NCI-H774 (cell line): ENCODE results near the gene GNG12.

ENCODE experiments used
- DNase-seq: peaks from one replicate; lab custom pipeline; 2025; lab: John Stamatoyannopoulos, UW

GNG12 gene

DNA sequence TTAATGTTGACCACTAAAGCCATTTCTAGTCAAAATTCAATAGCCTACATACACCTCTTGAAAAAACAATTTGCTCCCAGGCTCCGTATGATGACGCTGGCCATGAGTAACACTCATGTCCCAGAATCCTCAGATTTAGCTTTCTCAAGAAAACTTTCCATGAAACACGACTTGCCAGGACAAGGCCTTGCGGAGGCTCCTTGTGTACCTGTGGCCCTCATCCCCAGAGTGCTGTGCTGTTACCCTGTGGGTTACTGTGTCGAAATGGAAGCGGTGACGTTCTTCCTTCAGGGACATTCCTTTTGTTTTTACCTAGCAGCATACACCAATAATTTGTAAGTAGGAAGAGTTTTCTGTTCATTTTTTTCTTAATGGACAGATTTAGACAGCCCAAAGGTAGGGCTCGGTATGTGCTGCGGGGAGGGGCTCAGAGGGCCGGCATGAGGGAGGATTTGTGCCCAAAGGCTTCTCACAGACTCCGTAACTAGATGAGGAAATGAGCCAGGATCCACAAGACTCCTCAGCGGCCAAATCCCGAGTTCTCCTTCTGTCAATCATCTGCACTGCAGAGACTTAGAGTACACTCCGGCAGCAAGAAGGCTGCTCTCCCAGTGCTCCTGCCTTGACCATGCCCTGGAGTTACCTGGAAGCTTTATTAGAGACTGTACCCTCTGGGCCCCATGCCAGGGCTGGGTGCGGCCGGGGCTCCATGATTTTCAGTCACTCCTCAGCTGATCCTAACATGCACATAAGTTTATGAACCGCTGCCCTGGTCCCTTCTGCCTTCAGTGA lies 17.8 kb downstream of the GNG12 start:
- no peak for DNase-seq

DNA sequence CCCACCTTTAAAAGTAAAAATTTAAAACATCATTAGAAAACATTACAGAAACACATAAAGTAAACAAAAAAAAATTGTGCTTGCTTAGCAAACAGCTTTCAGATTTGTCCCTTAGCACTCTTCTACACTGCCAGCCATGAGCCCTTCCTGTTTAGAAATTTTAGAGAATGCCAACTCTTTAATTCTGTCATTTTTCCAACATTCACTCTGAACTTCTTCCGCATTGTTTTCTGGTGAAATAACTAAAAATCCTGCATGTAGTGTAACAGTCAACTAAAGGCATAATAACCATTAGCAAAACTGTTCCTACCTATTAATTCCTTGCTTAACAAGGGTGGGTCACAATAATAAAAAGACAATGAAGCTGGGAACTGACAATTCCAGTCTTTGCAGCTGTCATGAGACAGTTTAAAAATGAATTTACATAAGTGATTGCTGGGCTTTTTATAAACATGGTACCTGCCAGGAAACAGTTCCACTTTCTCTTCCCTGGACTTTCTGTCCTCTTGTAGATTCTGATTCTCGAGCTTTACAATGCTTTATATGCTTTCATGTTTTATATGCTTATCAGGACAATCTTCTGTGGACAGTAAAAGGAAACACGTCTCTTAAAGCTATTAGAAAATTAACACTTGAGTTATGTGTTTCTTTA lies 19.0 kb downstream of the GNG12 start:
- DNase-seq, result no peak

DNA sequence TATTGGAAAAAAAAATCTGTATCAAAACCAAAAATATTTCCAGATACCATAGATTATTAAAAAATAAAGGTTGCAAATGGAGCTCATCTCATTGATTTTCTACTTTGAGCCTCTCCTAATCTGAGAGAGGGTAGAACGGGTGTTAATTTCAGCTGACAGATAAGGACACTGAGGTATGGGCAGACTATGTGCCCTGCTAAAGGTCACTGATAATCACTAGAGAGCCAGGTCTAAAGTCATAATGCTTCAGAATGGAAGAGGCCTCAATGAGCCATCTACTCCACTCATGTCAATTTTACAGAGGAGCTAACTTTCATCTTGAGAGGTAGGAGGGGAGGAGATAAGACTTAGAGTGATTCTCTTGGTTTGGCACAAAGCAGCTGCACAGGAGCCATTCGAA lies 21.0 kb downstream of the GNG12 start:
- DNase-seq, result no peak

DNA sequence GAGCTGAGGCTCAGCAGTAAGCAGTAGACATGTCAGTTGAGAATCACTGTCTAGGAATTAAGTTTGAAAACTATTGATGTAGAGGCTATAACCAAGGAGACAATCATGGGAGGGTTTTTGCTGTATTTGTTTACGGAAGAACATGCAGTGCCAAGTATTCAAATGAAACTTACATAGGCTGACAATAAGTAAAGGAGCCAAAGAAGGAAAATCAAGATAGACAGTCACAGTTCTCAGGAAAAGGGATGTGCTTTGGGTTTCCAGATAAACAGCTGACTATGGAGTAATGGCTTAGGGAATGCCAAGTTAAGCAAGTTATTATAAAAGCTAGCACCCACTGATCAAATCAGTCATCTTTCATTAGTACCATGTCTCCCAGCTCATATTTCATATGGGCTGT lies 21.5 kb downstream of the GNG12 start:
- DNase-seq, result no peak

DNA sequence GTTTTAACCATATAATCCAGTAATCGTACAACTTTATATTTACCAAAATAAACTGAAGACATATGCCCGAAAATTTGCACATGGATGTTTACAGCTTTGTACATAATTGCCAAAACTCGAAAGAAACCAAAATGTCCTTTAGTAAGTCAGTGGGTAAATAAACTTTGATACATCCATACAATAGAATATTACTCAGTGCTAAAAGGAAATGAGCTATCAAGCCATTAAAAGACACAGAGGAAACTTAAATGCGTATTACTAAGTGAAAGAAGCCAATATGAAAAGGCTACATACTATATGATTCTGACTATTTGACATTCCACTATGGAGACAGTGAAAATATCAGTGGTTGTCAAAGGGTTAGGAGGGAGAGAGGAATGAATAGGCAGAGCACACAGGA lies 23.4 kb downstream of the GNG12 start:
- no peak for DNase-seq

DNA sequence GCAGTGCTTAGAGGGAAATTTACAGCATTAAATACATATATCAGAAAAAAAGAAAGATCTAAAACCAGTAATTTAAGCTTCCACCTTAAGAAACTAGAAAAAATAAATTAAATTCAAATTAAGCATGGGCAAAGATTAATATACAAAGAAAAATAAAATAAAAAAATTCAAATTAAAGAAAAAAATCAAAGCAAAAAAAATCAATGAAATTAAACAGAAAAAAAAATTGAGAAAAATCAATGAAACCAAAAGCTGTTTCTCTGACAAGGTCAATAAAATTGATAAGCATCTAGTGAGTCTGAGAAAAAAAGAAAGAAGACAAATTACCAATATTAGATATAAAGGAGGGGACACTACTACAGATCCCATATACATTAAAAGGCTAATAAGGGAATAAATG lies 26.0 kb downstream of the GNG12 start:
- DNase-seq, result no peak

DNA sequence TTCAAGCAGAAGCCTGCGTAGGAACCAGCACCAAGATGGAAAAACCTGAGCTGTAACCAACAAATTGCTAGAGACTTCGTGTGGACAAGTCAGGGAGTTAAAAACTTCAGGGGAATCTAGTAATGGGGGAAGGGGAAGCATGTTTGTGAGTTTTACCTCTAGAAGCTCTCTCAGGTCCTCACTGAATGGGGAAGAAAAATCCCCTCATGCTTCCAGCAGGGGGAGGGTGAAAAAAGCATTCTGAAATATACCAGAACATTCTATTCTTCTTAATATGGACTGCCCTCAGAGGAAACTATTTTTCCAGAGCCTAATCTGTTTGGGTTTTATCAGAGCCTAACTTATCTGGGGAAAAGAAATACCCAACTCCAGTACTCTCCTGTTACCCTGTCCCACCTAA lies 28.6 kb downstream of the GNG12 start:
- no peak for DNase-seq

DNA sequence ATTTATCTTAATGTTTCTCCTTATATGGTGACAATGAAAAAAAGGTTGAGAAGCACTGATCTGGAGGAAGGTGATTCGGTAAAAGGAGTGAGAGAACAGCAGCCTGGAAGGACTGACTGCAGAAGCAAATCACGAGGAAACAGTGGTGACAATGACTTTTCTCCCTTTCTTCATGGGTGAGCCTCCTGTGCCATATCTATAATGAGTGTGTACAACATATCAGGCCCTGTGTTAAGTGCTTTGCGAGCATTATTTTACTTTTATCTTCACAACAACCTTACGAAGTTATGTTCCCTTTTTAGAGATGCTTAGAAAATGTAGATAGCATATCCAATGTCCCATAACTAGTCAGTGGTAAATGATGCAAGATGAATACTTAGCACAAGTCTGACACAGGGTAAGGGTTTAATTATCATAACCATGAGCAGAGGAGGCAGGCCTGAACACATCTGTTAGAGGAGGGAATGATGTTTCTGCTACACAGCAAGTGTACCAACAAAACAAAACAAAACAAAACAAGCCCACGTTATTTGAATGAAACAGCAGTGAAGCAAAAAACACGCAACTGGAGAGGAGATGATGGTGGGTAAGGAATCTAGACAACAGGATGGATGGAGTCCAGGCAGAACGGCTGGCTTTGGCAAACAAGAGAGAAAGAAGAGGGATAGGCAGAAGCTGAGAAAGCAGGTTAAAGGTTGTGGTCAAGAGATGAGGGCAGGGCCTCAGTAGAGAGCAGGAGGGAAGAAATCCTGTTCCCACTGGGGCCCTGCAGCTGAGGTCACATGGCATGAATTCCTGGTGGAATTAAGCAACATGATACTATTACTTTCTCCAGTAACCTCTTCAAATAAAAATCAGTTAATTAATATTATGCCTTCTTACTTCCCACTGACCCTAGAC lies 29.6 kb downstream of the GNG12 start:
- no peak for DNase-seq

DNA sequence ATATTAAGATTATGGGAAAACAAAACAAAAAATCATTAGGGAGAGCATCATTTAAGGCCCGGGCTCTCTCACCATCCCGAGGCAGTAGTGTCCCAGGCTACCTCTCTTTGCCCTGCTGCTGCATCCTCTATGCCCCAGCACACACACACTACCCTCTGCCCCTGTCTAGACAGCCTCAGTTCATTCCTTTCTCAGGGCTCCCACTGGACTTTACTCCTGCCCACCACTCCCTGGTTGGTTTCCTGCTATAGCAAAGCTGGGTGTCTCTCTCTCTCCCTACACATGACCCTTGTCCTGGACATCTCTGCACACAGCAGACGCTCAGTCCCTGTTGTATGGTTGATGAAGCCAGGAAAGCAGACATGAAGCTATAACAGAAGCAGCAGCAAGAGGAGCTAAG lies 30.7 kb downstream of the GNG12 start:
- no peak for DNase-seq

DNA sequence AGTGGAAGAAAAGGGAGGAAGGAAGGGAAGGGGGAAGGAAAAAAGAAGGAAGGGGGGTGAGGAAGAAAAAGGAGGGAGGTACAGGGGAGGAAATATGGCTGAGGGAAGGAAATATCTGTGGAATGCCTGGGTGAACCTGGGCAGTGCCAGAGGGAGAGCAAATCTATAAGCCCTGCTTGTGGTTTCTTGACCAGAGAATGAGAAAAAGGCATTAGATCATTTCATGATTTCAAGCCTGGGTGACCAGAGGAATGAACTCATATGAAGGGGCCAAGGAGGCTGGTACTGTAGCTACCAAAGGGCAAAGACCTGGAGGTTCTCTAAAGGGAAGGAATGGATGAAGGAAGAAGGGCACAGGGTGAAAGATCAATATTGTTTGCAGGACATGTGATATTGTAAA lies 31.4 kb downstream of the GNG12 start:
- DNase-seq, result no peak

DNA sequence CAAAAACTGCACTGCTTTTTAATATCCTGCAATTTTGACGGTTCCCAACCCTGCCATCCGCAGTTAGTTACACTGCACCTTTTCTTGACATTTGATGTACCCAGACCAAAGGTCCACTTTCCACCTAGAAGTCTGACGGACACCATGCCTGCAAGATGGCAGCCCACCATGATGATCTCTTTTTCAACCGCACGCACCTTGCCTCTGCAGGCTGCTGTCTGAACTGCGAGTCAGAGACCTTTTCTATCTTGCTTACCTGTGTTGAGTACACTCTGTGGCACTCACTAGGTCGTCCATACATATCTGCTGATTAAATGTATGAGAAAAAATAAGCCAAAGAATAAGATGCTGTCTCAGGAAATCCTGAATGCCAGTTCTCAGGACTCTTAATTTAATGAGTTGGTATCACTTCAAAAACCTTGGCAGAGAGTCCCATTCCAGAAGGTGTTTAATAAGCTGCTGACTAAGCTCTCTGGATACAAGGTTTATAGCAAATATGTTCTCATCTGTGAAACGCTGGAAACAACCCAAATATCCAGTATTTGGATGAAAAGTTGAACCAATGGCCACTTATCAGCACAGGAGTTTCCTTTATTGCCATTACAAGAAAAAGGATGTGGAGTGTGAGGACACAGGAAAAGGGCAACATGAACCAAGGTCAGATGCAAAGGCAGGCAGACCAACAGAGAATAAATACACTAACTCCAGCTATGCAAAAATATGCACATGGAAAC lies 37.9 kb downstream of the GNG12 start:
- DNase-seq, result no peak

DNA sequence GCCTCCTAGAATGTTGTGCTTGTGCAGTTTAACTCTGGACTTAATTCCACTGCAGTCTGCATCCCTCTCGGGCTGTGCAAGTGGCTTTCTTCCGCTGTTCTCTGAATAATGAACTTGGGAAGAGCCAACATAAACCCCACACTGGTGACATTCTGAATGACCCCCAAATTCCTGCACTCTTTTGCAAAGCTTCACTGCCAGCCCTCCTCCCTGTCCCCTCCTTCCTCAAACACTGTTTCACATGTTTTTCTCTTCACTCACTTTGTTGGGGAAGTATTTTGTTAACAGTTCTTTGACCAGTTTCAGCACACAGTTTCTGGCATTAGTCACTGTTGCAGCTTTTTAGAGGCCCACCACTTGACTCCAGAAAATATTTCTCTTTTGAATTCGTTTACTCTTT lies 39.7 kb downstream of the GNG12 start:
- no peak for DNase-seq

DNA sequence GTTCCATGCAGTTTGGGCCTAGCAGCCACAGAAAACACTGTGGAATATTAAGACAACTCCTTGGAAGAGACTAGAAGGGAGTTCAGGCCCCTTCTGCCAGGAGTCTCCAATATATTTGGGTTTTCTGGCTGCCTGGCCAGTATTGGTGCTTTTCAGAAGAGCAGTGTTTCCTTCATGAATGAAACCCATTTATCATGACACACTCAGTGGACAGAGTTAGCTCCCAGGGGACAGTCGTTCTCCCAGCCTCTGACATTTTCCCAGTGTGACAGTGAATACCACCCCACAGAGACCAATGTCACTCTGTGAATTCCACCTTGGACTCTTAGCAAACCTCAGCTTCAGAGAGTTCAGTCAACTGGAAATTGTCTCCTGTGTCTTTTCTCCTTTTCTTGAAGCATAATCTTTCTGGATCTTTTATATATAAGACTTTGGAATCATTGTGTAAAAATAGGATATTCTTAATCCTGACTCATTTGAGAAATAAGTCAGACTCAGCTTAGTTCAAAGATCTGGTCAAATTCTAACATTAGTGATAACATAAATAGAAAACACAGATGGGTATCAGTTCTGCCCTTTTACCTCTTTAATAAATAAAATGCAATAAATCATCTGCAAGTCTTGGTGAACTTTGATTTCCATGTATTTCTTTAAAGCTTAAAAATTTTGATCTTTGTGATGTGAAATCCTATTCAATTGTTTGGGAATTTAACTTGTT lies 40.4 kb downstream of the GNG12 start:
- no peak for DNase-seq

DNA sequence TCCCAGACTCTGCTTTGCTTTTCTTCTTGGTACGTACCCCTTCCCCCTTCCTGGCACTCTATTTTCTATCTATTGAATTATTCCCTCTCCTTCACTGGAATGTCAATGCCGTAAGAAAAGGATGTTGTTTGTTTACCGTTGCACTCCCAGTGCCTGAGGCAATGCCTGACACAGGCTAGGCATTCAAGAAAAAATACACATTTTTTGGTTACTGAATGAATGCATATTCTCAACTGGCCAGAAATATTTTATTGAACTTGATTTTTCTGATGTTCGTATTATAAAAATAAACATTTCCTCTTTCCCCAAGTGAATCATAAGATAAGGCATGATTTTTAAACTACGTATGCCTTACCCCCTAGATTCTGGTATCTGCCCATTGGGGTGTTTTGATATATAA lies 41.2 kb downstream of the GNG12 start:
- DNase-seq, result no peak

DNA sequence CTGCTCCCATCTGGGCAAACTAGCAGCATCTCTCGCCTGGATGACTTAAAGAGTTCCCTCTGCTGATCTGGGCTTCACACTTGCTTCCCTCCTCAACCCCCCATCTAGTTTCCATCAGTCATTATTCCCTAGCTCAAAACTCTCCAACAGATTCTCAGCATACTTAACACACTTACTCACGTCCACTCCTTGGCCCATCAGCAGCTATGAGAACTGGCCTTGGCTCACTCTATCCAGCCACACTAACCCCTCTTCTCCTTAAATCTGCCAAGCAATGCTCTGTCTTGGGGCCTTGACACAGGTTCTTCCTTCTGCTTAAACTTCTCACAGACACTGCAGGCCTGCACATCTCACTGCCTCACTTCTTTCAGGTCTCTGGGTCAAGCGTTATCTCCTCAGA lies 41.6 kb downstream of the GNG12 start:
- no peak for DNase-seq

DNA sequence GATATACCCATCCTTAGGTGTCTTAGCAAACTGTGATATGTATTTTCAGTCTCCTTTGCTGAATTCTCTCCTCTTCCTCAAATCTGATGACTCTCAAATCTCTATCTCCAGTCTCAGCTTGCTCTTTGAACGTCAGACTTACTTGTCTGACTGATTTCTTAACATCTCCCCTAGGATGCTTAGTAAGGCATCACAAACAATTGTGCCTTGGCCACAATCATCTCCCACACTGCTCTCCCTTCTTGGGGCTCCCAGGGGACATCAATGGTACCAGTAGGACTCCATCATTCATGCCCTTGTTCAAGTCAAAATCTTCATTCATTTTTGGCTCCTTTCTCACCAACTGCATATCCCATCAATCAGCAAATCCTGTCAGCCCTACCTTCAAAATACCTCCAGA lies 42.0 kb downstream of the GNG12 start:
- DNase-seq, result no peak

DNA sequence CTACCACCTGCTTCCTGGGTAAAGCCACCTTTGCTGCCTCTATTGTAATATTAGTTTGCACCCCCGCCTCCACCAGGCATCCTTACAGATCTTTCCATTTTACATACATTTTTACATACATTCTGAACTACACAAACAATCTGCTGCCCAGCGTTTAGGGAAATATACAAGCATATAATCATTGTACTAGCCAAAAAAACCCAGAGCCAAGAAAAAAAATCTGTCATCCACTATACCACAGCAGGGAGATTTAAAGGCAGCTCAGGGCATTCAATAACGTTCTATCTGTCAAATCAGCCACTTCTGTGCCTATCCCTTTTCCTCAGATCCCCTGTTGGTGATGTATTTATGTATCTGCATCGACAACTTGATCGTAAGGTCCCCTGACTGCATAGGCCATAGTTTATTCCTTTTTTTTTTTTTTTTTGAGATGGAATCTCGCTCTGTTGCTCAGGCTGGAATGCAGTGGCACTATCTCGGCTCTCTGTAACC lies 43.0 kb downstream of the GNG12 start:
- no peak for DNase-seq

DNA sequence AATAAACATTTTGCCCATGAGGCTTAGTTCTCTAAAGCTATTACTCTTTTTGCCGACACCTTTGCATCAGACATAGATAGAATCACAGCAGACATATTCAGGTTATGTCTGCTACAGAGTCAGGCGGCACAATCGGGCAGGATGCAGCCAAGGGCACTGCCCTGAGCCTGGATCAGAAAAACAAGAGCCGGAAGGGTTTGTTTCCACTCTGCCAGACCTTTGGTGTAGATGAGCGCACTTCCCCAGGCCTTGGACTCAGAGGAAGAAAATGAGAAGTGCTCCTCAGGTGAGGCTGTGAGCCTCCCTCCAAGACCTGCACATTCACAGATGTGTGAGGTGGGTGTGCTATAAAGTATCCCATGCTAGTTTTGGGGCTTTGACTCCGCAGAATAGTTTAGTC lies 43.7 kb downstream of the GNG12 start:
- DNase-seq, result no peak

DNA sequence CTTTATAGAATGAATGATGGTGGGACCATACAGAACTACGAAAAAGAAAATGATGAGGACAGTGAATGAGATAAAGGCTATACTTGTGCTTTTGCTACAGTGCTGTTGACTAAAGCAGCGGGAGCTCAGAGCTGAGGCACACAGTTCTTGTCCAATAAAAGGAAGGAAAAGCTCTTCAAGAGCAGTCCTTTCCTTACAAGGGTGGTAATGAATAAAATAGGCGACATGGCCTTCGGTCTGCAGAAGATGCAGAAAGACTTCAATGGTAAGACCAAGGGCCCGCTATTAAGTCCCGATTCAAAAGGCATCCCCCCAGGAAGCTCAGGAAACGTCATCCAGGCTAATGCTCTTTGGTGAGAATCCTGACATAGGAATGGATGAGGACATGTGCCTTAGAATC lies 44.4 kb downstream of the GNG12 start:
- DNase-seq, result no peak

DNA sequence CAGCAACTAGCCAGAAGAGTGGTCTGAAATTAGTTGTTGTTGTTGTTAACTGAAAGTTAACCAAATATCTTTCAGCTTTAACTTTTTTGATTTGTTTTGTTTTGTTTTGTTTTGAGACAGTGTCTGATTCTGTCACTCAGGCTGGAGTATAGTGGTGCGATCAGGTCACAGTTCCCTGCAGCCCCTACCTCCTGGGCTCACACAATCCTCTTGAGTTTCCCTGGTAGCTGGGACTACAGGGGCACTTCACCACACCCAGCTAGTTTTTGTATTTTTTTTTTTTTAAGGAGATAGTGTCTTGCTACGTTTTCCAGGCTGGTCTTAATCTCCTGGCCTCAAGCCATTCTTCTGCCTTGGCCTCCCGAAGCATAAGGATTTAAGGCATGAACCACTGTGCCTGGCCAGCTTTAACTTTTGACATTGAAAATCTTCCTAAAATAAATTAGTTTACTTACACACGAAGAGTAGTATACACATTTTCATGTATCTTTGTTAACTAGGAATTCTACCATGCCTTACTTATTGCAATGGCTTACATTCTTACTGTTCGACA lies 45.0 kb downstream of the GNG12 start:
- no peak for DNase-seq

DNA sequence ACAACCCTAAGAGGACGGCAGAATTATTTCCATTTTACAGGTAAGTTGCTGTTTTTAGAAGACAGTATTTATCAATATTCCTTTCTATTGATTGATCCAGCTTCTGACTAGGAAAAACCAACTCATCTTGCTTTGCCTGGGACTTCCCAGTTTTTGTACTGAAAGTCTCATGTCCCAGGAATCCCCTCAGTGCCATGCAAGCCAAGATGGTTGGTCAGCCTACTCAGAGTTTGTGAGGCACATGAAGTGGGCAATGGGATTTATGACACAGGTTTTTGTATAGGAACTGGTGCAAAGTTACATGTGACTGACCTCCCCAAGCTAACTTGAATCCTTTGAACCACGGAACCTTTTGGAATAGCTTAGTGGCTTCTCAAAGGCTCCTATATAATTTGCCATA lies 45.5 kb downstream of the GNG12 start:
- no peak for DNase-seq
